Measurements from ENCODE around the gene NME7. TPM values are rescaled to one million over a fixed set of nuclear protein-coding genes. Genes with fewer than 3 reads are reported as not detected.

The NME7 gene
- total and polyA plus RNA-seq, 4 donors = 6.2 to 43.7 (median 18.0) TPM

GRCh38 chr1:169240449-169241232, 127.0 kb downstream of the NME7 start:
- 60 to 75% methylated on average over 3 of the region's 3 CpGs for WGBS, 2 donors

GRCh38 chr1:169236880-169237279, 130.7 kb downstream of the NME7 start:
- no peaks in the 10 kb centered on the region for H3K27me3 ChIP-seq (ENCODE audit: control insufficient read depth in 3 of 3, insufficient read depth in 3 of 3, low read length in 2 of 3)
- no peak for ATAC-seq (ENCODE audit: insufficient read depth, low FRiP score)
- WGBS, 2 donors = 96% methylated on average over 4 of the region's 4 CpGs

More at GRCh38 chr1:169240449-169241232, 127.0 kb downstream of the NME7 start:
- H3K27ac ChIP-seq (ENCODE audit: low read depth in 1 of 2, low read length in 1 of 2) = no peak overlapping the region
- no peak overlapping the region for H3K9ac ChIP-seq (ENCODE audit: insufficient read depth in 1 of 2, low read length in 2 of 2)
- peaks cover 0 to 3% (median 0%) of the 10 kb centered on the region in 4 donors for H3K36me3 ChIP-seq (ENCODE audit: control insufficient read depth in 4 of 4, insufficient read depth in 4 of 4, low read length in 4 of 4)
- H3K9me3 ChIP-seq (ENCODE audit: control insufficient read depth in 4 of 4, insufficient read depth in 3 of 4, low read length in 3 of 4) = no peaks in the 10 kb centered on the region
- TF ChIP-seq, protein P1, sequence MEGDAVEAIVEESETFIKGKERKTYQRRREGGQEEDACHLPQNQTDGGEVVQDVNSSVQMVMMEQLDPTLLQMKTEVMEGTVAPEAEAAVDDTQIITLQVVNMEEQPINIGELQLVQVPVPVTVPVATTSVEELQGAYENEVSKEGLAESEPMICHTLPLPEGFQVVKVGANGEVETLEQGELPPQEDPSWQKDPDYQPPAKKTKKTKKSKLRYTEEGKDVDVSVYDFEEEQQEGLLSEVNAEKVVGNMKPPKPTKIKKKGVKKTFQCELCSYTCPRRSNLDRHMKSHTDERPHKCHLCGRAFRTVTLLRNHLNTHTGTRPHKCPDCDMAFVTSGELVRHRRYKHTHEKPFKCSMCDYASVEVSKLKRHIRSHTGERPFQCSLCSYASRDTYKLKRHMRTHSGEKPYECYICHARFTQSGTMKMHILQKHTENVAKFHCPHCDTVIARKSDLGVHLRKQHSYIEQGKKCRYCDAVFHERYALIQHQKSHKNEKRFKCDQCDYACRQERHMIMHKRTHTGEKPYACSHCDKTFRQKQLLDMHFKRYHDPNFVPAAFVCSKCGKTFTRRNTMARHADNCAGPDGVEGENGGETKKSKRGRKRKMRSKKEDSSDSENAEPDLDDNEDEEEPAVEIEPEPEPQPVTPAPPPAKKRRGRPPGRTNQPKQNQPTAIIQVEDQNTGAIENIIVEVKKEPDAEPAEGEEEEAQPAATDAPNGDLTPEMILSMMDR (IDR thresholded peaks at IDR 0.05; ENCODE audit: control extremely low read depth, extremely low read depth) = no peak
- no peaks in the 10 kb centered on the region for H3K27me3 ChIP-seq (ENCODE audit: control insufficient read depth in 3 of 3, insufficient read depth in 3 of 3, low read length in 2 of 3)
- no peak for DNase-seq
- no peak for ATAC-seq (ENCODE audit: insufficient read depth, low FRiP score)
- H3K4me1 ChIP-seq (ENCODE audit: control insufficient read depth in 5 of 5, insufficient read depth in 5 of 5, low read length in 5 of 5) = peaks cover 0 to 7% (median 0%) of the 10 kb centered on the region in 5 donors
- no peak overlapping the region for H3K4me3 ChIP-seq

DNA sequence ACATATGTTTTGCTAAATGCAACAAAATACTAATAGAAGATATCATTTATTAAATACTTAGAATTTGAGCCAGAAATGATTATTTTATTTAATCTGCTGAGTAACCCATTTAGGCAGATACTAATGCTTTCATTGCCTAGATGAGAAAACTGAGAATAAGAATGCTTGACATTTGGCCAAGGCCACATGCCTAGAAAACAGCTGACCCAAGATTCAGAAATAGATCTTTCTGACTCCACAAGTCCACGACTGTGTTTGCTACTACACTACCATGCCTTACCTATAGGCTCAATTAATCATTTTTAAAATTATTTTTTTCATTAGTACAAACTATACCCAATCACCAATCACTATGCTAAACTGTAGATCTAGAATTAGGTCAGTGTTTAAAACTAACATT, 131.5 kb downstream of the NME7 start:
- TF ChIP-seq, protein P1 (IDR thresholded peaks at IDR 0.05; ENCODE audit: control extremely low read depth, extremely low read depth) = no peak
- no peaks in the 10 kb centered on the region for H3K9me3 ChIP-seq (ENCODE audit: control insufficient read depth in 4 of 4, insufficient read depth in 3 of 4, low read length in 3 of 4)
- peaks cover 0 to 3% (median 1%) of the 10 kb centered on the region in 4 donors for H3K36me3 ChIP-seq (ENCODE audit: control insufficient read depth in 4 of 4, insufficient read depth in 4 of 4, low read length in 4 of 4)
- peaks cover 0 to 7% (median 0%) of the 10 kb centered on the region in 5 donors for H3K4me1 ChIP-seq (ENCODE audit: control insufficient read depth in 5 of 5, insufficient read depth in 5 of 5, low read length in 5 of 5)
- H3K9ac ChIP-seq (ENCODE audit: insufficient read depth in 1 of 2, low read length in 2 of 2) = no peak overlapping the region
- WGBS, 2 donors = 54 to 81% methylated on average over 1 of the region's 1 CpG
- H3K27ac ChIP-seq (ENCODE audit: low read depth in 1 of 2, low read length in 1 of 2) = no peak overlapping the region
- H3K4me3 ChIP-seq = no peak overlapping the region
- no peaks in the 10 kb centered on the region for H3K27me3 ChIP-seq (ENCODE audit: control insufficient read depth in 3 of 3, insufficient read depth in 3 of 3, low read length in 2 of 3)
- DNase-seq = peak in 1 of 3 donors; percentile 12
- ATAC-seq (ENCODE audit: insufficient read depth, low FRiP score) = no peak

More at GRCh38 chr1:169236880-169237279, 130.7 kb downstream of the NME7 start:
- no peak overlapping the region for H3K4me3 ChIP-seq
- DNase-seq = no peak
- H3K9ac ChIP-seq (ENCODE audit: insufficient read depth in 1 of 2, low read length in 2 of 2) = no peak overlapping the region
- H3K27ac ChIP-seq (ENCODE audit: low read depth in 1 of 2, low read length in 1 of 2) = no peak overlapping the region
- H3K4me1 ChIP-seq (ENCODE audit: control insufficient read depth in 5 of 5, insufficient read depth in 5 of 5, low read length in 5 of 5) = peaks cover 0 to 7% (median 0%) of the 10 kb centered on the region in 5 donors
- H3K36me3 ChIP-seq (ENCODE audit: control insufficient read depth in 4 of 4, insufficient read depth in 4 of 4, low read length in 4 of 4) = peaks cover 0 to 3% (median 1%) of the 10 kb centered on the region in 4 donors
- no peaks in the 10 kb centered on the region for H3K9me3 ChIP-seq (ENCODE audit: control insufficient read depth in 4 of 4, insufficient read depth in 3 of 4, low read length in 3 of 4)
- TF ChIP-seq, protein P1 (IDR thresholded peaks at IDR 0.05; ENCODE audit: control extremely low read depth, extremely low read depth) = no peak

Measured in lung (tissue), 12 donors.